ENCODE measurements around the gene CRY1.
"Not testable (repeated sequence)": the region's sequence is repeated elsewhere in the genome, so short reads cannot be mapped to it uniquely, and the experiment has no call there.

CRY1 gene

DNA sequence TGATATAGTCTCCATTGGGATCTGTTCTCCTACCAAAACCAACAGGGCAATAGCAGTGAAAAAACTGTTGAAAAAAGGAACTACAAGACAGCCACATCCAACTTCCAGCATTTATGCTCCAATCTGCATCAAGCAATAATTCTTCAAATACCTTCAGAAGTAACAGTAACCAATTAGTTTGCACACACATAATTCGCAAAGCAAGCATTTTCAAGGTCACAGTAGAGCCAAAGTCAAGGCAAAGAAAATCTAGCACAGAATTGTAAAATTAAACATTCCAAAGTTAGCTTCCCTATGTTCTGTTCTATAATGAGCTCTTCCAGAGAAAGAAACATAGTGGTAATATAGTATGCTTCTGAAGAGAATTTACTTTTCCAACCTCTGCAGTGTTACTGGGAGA, 95.4 kb downstream of the CRY1 start:
- no peak for FAIRE-seq

DNA sequence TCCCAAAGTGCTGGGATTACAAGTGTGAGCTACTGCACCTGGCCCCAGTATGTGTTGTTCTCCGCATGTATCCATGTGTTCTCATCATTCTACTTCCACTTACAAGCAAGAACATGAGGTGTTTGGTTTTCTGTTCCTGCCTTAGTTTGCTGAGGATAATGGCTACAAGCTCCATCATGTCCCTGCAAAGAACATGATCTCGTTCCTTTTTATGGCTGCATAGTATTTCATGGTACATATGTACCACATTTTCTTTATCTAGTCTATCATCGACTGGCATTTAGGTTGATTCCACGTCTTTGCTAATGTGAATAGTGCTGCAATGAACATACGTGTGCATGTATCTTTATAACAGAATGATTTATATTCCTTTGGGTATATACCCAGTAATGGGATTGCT, 97.2 kb downstream of the CRY1 start:
- FAIRE-seq: not testable (repeated sequence)

- FAIRE-seq: no peak
These were observed 98.6 kb downstream of the CRY1 start for GRCh38 chr12:106994579-106995220.

DNA sequence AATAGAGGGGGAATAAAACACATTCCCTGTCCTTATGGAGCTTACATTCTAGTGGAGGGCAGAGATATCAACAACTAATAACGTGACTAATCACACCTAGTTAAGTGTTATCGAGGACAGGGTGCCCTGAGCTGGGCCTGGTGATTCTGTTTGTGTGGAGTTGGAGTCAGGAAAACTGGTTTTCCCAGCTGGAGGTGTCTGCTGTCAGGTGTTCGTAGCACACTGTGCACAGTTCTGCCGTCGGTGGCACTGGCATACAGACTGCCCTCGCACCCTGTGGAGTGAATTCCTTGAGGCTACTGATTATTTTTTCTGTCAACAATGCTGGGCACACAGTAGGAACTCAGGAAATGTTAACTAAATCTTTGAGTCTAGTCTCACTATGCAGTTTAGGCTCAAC, 105.5 kb downstream of the CRY1 start:
- no peak for FAIRE-seq

DNA sequence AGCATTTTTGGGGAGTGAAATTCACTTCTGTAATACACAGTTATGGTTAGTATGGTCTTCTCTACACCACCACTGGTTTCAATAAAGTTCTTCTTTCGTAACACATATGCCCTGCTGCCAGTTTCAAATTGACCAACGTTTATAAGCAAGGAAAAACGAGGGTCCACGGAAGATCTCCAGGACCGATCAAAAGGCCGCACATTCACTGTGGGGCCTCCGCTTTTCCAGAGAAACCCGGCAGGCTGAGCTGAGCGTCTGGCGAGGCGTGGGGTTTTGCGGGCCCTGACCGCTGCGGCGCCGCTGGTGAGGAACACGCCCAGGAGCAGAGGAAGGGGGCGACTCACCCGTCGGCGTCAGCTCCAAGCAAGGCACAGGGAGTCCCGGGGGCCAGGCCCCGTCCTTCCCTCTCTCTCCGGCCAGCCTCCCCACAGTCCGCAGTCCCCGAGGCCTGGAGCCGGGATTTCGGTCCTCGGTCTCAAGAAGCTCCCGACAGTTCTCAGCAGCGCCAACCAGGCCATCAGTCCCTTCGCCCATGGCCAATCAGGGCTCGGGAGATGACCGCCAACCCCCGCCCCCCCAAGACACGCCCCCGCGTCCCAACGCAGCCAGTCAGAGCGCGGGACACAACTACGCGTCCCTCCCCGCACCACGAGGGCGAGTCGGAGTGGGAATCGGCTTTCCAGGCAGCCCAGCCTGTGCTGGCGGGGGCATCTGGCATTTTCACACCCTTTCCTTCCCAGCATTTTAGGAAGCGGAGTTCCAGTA, 106.5 kb downstream of the CRY1 start, which contains the start of gene MTERF2:
MTERF2 (minus strand) TSS at position 522 of the 765 bp plus-strand sequence. CDS start 8,432 bp downstream, outside the sequence.
- FAIRE-seq: peak; percentile 62

DNA sequence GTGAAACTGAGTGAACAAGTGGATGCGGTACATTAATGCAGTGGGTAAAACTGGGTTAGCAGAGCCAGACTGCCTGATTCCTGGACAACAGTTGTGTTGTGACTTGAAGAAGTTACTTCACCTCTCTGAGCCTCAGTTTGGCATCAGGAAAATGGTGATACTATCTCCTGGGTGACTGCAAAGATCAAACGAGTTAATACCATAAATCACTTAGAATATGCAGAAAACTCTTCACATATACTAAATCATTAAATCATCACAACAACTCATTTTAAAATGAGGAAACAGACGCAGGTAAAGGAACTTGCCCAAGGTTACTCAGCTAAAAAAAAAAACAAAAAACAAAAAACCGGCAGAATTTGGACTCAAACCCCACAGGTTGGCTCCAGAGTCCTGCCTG, 107.2 kb downstream of the CRY1 start:
- FAIRE-seq: no peak

DNA sequence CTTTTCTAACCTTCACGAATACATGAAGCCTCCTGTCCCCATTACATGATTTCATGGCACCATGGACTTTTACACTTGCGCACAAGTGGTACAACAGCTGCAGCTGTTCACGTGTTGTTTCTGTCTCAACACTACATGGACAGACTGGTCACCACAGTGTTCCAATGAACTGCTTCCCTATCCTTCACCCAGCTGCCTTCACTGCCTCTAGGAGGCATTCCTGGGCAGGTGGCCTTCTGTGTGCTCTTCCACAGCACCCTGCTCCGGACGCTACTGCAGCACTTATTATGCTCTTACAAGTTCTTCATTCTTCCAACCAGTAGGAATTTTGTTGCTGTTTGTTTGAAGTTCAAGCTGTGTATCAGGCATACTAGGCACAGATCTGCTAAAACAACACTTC, 107.9 kb downstream of the CRY1 start:
- FAIRE-seq: no peak

GRCh38 chr12:106984588-106985137, 108.7 kb downstream of the CRY1 start:
- FAIRE-seq: no peak

- no peak for FAIRE-seq
These were observed 111.1 kb downstream of the CRY1 start for GRCh38 chr12:106982229-106982628.

DNA sequence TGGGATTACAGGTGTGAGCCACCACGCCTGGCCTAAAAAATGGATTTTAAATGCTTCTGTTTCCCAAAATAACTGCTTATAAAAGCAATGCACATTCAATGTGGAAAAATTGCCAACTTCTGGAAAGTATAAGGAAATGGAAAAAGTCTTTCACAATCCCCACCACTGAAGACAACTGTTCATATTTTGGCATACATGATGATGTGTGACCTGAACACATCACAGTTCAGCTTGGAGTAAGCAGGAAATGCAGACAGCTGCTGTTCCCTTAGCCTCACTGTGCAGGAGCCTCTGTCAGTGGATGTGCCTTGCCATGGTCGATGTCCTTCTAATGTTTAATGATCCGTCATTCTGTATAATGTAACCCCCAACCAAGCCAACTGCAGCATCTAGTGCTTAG, 111.6 kb downstream of the CRY1 start:
- FAIRE-seq: no peak

GRCh38 chr12:106980944-106981343, 112.4 kb downstream of the CRY1 start:
- FAIRE-seq: no peak

DNA sequence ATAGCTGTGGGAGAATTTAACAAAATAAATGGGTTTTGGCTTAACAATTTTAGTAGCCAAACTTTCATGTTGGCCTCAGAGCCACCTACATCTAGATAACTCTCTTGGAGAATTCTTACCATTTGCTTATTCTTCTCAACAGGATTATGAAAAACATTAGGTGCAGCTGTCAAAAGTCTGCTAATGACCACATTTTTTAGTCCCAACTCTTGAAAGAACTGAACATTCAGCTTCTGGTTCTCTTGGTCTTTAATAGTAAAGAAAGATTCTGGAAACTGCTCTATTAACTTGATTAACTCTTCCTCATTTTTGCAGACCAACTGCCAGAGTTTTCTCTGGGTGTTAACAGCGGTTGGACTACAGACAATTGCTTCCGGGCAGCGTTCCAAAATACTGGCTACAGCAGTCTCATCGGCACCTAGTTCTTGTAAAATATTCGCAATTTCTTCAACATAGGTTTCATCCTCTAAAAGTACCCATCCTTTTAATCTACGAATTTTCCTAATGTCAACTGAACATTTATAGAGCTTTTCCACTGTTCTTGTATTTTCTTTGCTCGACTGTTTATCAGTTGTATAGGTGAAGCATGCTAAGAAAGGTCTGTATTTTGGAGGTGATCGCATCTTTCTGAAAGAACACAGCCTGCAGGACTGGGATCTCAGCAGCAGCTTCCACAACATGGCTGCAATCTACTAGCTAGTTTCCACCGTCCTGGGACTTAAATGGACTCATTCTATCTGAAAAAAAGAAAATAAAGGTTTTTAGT, 115.1 kb downstream of the CRY1 start:
- FAIRE-seq: no peak

DNA sequence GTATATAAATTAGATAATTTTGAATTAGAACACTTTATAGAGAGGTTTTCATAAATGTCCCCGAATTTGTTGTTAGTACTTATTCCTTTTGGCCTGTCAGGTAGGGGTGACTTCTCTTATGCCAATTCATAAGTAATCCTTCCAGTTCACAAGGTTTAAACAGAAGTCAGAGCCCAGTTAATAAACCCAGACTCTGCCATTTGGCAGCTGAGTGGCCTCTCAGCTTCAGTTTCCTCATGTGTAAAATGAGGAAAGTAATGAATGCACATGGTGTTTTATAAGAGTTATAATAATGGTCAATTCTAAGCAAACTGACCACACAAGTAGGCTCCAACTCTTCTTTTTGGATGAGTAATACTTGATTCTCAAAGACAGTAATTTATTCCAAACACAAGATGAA, 116.7 kb downstream of the CRY1 start:
- no peak for FAIRE-seq

GRCh38 chr12:106975993-106976658, 117.2 kb downstream of the CRY1 start:
- FAIRE-seq: no peak

- no peak for FAIRE-seq
These were observed 118.3 kb downstream of the CRY1 start for GRCh38 chr12:106975098-106975497.

- no peak for FAIRE-seq
These were observed 118.8 kb downstream of the CRY1 start for GRCh38 chr12:106974511-106974910.

DNA sequence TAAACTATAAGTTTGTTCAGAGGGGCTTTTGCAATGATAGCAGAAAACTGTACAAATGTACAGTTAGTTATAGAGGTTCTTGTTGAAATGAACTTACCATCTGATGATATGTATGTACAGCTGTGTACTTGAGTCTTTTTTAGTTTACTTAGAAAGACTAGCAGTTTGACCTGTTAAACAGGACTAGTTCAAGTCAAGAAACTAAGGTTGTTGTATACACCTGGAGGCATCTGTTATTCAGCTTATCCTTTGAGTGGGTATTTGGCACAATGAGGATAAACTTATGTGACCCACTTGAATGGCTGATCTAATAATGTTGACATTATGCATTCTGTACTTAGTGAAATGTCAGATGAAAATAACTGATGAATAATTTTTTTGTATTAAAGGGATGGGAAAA, 119.8 kb downstream of the CRY1 start:
- FAIRE-seq: no peak

DNA sequence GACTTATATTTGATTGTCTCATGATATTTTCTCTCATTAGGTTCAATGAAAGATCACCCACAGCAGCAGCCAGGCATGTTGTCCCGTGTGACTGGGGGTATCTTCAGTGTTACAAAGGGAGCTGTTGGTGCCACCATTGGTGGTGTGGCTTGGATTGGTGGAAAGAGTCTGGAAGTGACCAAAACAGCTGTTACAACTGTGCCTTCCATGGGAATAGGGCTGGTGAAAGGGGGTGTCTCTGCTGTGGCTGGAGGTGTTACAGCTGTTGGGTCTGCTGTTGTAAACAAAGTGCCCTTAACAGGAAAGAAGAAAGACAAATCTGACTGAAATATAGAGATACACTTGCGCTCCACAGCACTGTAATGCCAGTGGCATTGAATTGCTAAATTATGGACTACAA, 122.3 kb downstream of the CRY1 start:
- FAIRE-seq: no peak

DNA sequence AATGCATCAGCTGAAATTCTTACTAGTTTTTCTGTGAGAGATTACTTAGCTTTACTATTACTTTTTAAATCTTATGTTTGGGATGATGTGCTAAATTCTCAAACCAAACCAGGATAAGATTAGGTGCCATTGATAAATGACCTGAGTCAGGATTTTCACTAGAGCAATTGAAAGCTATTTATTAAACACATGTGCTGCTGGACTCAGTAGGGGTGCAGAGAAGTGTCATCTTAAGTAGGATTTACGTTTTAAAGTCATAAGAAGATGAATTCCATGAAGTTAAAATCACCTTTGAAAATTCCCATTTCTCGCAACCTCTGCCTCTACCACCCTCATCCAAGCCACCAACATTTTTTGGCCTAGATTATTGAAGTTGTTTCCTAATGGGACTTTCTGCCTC, 128.8 kb downstream of the CRY1 start:
- FAIRE-seq: no peak

DNA sequence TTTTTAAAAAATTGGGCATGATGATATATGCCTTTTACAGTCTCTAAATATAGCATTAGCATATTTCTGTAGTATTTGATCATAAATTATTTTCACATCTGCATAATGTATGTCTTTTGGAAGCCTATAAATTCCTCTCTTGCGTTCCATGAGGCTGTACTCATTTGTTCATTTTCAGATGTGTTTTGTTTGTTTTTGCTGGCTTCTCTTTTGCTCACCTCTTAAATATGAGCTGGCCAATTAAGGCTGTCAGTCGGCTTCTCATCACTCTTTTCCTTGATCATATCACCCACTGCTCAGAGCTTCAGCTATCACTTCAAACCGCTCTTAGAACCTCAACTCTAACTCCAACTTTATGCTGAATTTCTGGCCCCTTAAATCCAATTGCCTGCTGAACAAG, 131.1 kb downstream of the CRY1 start:
- no peak for FAIRE-seq

DNA sequence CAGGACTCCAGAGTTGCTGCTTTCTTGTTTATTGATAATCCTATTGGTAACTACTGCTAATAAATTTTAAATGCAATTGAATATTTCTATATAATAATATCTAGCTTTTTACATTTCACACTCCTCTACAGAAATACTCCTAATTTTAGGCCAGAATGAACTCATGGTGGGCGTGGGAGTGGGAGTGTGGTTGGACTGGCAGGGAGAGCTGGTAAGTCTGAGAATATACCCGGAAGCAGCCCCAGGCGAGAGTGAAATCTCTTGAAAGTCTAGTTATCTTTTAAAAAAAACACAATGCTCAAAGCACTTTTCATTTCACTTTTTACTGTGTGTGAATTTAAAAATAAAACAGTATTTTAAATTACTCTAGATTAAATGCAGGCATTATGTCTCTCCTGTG, 132.9 kb downstream of the CRY1 start:
- FAIRE-seq: no peak

DNA sequence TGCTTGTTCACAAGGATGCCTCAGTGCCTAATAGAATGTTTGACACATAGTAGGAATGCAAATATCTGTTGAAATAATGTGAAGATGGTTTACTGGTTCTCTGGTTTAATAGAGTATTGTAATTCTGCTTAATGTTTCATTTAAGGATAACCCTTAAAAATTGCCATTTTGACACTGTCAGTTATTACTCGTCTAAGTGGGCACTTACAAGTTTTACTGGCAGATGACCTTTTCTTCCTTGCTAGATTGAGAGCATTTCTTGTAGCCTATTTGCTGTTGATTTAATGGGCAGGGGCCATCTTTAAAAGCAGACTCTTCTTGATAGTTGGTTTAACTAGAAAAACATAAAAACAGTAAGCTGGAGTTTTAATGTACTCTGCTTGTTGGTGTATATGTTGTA, 135.8 kb downstream of the CRY1 start:
- no peak for FAIRE-seq

GRCh38 chr12:106956048-106956578, 137.2 kb downstream of the CRY1 start:
- no peak for FAIRE-seq

All from TTC549 (cell line).